Lung (tissue), 12 donors: ENCODE results near the gene FBRSL1. TPM values are rescaled to one million over a fixed set of nuclear protein-coding genes. Genes with fewer than 3 reads are reported as not detected.

ENCODE experiments used
- ATAC-seq: fragments of 200-7000 bp; cut with Tn5 transposase; one replicate; pipeline ENCODE4 v1.9.1; 2020; ENCODE audit warnings: moderate number of reproducible peaks; ENCODE audit not compliant: insufficient read depth, low FRiP score
- DNase-seq, 3 donors: peaks; one replicate each; pipeline ENCODE4 v3.0.0-alpha.2; 2013 to 2017
- H3K27ac ChIP-seq, 2 donors: one replicate each; pipeline ENCODE4 v1.5.1; 2013; ENCODE audit warnings: mild to moderate bottlenecking in 2 of 2, moderate library complexity in 2 of 2, control low read depth in 1 of 2, inconsistent platforms in 1 of 2, low read depth in 1 of 2, low read length in 1 of 2
- H3K27me3 ChIP-seq, 3 donors: one replicate each; pipeline ENCODE4 v1.5.1; 2013; ENCODE audit warnings: low read length in 2 of 3; ENCODE audit not compliant: control insufficient read depth in 3 of 3, insufficient read depth in 3 of 3
- H3K36me3 ChIP-seq, 4 donors: one replicate each; pipeline ENCODE4 v1.5.1; 2013; ENCODE audit warnings: low read length in 4 of 4, mild to moderate bottlenecking in 1 of 4, moderate library complexity in 1 of 4; ENCODE audit not compliant: control insufficient read depth in 4 of 4, insufficient read depth in 4 of 4
- H3K4me1 ChIP-seq, 5 donors: one replicate each; pipeline ENCODE4 v1.5.1; 2013; ENCODE audit warnings: low read length in 5 of 5, mild to moderate bottlenecking in 2 of 5, moderate library complexity in 1 of 5; ENCODE audit not compliant: control insufficient read depth in 5 of 5, insufficient read depth in 5 of 5
- H3K4me3 ChIP-seq: one replicate; pipeline ENCODE4 v1.5.1; 2013; ENCODE audit warnings: mild to moderate bottlenecking, control low read depth, moderate library complexity
- H3K9ac ChIP-seq, 2 donors: one replicate each; pipeline ENCODE4 v1.5.1; 2013; ENCODE audit warnings: low read length in 2 of 2, control low read depth in 1 of 2; ENCODE audit not compliant: insufficient read depth in 1 of 2
- H3K9me3 ChIP-seq, 4 donors: one replicate each; pipeline ENCODE4 v1.5.1; 2013; ENCODE audit warnings: low read length in 3 of 4, mild to moderate bottlenecking in 1 of 4, moderate library complexity in 1 of 4; ENCODE audit not compliant: control insufficient read depth in 4 of 4, insufficient read depth in 3 of 4
- WGBS, 2 donors: extraction: QIAGEN DNeasy Blood & Tissue Kit; methylation state at CpG; one replicate each; pipeline ENCODE4 v1.1.7; 2013; 5-methylcytosine and 5-hydroxymethylcytosine counted together
- polyA plus RNA-seq, 2 donors: library from polyadenylated mRNA; stranded (reverse); fragments of 200-250 nt; gene quantifications; one replicate each; pipeline ENCODE4 v1.2.1, GENCODE V29; 2013
- total RNA-seq, 2 donors: library from RNA; depleted of rRNA in 1 of 2; stranded (reverse); fragments of >200 nt in 1 of 2; gene quantifications; one replicate each; pipeline ENCODE4 v1.2.1, GENCODE V29; 2014 to 2021
- TF ChIP-seq, protein P1 (sequence below): IDR thresholded peaks from 2 replicates; pipeline ENCODE4 v1.5.1; 2012; ENCODE audit warnings: mild to moderate bottlenecking; ENCODE audit errors: control extremely low read depth, extremely low read depth
- donor health status: control.
- donor health status: control.
- donor health status: Bipolar disorder and iron deficiency.
- donor health status: healthy.
- donor health status: DM: yes; HTN: yes; CAD: no.

Gene FBRSL1
- total and polyA plus RNA-seq, 4 donors: 10.6 to 56.9 (median 22.3) TPM

DNA sequence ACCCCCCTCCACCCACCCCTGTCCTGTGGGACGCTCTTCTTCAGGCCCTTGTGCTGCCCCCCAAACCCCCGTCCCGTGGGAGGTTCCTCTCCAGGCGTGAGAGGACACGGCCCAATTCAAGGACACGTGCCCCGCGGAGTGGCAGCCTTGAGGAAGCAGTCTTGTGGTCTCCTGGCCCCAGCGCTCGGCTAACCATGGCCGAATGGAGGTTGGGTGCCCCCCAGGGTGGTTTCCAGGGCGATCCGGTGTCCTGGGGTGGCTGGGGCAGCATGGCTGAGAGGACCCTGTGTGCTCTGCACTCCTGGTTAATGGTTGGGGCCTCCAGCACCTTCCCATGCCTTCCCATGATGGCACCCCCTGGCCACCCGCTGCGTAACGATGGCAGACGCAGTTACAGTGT lies 66.8 kb downstream of the FBRSL1 start:
- Histone ChIP-seq H3K9me3 (no peaks in the 10 kb centered on the region), H3K27me3 (no peaks in the 10 kb centered on the region), H3K4me3 (no peak overlapping the region), H3K27ac (no peak overlapping the region), H3K36me3 (peaks cover 0 to 15% (median 2%) of the 10 kb centered on the region in 4 donors), H3K4me1 (peaks cover 0 to 9% (median 4%) of the 10 kb centered on the region in 5 donors), H3K9ac (no peak overlapping the region)
- DNase-seq (no peak), ATAC-seq (no peak)
- WGBS, 2 donors: 65 to 93% methylated on average over 17 of the region's 17 CpGs
- TF ChIP-seq, protein P1, sequence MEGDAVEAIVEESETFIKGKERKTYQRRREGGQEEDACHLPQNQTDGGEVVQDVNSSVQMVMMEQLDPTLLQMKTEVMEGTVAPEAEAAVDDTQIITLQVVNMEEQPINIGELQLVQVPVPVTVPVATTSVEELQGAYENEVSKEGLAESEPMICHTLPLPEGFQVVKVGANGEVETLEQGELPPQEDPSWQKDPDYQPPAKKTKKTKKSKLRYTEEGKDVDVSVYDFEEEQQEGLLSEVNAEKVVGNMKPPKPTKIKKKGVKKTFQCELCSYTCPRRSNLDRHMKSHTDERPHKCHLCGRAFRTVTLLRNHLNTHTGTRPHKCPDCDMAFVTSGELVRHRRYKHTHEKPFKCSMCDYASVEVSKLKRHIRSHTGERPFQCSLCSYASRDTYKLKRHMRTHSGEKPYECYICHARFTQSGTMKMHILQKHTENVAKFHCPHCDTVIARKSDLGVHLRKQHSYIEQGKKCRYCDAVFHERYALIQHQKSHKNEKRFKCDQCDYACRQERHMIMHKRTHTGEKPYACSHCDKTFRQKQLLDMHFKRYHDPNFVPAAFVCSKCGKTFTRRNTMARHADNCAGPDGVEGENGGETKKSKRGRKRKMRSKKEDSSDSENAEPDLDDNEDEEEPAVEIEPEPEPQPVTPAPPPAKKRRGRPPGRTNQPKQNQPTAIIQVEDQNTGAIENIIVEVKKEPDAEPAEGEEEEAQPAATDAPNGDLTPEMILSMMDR: no peak

DNA sequence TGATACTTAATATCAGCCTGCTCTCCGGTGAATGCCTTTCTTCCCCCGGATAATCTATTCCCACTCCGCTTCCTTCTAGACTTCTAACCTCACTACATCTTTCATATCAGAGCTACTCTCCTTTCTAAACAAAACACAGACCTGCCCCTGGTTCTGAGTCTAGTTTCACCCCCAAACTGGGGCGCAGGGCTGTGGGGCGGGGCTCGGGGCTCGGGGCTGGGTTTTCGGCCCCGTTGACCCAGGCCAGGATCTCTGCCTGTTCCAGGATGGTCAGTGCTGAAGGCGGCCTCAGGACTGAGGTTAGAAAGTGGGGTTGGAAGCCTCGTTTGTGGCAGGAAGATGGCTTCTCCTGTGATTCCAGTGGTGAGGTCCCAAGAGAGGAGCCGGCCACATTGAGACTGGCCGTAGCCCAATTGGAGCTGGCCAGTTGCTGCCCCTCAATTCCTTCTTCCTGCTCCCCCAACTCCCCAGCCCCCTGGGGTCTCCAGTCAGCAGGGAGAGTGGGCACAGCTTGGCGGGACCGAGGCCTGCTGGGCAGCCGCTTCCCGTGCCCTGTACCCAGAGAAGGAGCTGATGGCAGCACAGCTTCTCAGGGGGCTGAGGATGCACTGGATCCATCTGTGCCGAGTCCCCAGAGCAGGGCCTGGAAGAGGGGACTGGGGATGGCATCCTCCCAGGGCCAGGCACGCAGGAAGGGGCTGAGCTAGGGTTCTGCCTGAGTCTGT lies 67.5 kb downstream of the FBRSL1 start:
- no peaks in the 10 kb centered on the region for H3K9me3 ChIP-seq
- WGBS, 2 donors: 92 to 94% methylated on average over 19 of the region's 19 CpGs
- no peak overlapping the region for H3K4me3 ChIP-seq
- H3K27me3 ChIP-seq: no peaks in the 10 kb centered on the region
- H3K4me1 ChIP-seq: peaks cover 0 to 9% (median 6%) of the 10 kb centered on the region in 5 donors
- no peak overlapping the region for H3K9ac ChIP-seq
- DNase-seq (no peak), ATAC-seq (no peak)
- TF ChIP-seq, protein P1: no peak
- peaks cover 0 to 8% (median under 1%) of the 10 kb centered on the region in 4 donors for H3K36me3 ChIP-seq
- no peak overlapping the region for H3K27ac ChIP-seq

DNA sequence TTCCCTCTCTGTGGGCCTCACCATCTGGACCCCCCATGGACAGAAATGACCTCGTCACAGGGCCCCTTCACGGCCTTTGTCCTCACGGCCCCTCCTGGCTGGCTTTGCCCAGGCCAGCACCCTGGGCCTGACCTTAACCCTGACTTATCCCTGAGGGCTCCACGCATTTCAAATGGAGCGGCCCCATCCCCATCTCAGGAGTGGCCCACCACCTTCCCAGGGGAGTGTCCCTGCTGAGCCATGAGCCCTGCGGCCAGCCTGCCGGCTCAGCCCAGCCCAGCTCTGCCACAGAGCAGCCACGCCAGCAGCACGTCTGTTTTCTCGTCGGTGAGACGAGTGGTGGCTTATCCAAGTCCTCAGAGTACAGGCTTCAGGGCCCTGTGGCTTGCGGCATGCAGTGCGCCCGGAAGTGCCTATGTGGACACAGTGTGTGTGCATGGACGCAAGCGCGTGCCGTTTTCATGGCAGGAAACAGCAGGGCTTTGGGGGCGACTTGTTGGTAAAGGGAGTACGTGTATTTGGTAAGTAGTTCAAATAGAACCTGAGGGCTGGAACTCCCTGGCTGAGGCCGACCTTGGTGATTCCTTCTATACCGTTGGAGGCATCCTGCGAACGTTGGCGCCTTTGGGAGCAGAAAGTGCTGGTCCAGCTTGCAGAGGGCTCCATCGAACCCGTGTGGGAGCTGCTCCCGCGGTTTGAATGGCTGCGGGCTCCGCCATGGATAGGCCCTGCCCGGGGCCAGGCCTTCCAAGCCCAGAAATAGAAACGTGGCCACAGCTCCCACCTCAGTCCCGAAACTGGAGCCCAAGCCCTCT lies 68.3 kb downstream of the FBRSL1 start:
- ATAC-seq (no peak), DNase-seq (no peak)
- Histone ChIP-seq H3K9ac (no peak overlapping the region), H3K9me3 (no peaks in the 10 kb centered on the region), H3K36me3 (peaks cover 0 to 7% (median 0%) of the 10 kb centered on the region in 4 donors), H3K4me1 (peaks cover 0 to 9% (median 6%) of the 10 kb centered on the region in 5 donors), H3K27me3 (no peaks in the 10 kb centered on the region), H3K4me3 (no peak overlapping the region), H3K27ac (no peak overlapping the region)
- TF ChIP-seq, protein P1: no peak
- 49 to 75% methylated on average over 35 of the region's 35 CpGs for WGBS, 2 donors
